Spleen (tissue), 7 donors: ENCODE data around the gene R3HDML.

Experiments used
- CTCF ChIP-seq, 11 experiments: fragments of 200-600 bp in 7 of 11; fragments of 450-650 bp in 4 of 11; sonication (generic) in 4 of 11; IDR thresholded peaks in 8 of 11; conservative IDR thresholded peaks in 3 of 11; 1 replicate in 7 of 11; 2 replicates in 4 of 11; pipeline versions ENCODE4 v1.4.0 to v1.8.0; 2016 to 2021; ENCODE audit warnings: antibody characterized with exemption in 11 of 11, inconsistent platforms in 4 of 11, mild to moderate bottlenecking in 1 of 11
- POLR2A ChIP-seq, 3 donors: fragments of 450-650 bp; IDR thresholded peaks; one replicate each; pipeline ENCODE4 v1.5.1; 2017; ENCODE audit warnings: antibody characterized with exemption in 3 of 3, mild to moderate bottlenecking in 1 of 3
- donor health status: DM: no; HTN: no; CAD: no; lungs with moderate emphysema.
- donor health status: DM: no; HTN: no; CAD: no.
- donor health status: DM: no; HTN: no; CAD: no.

GRCh38 chr20:44355498-44356352 is 18.9 kb downstream of the R3HDML start, which contains the start of gene HNF4A:
- TF ChIP-seq CTCF (IDR thresholded peaks at IDR 0.05 in 8 of 11, conservative IDR thresholded peaks at IDR 0.05 in 3 of 11) = no peak
- TF ChIP-seq POLR2A (IDR thresholded peaks at IDR 0.05) = no peak
